ENCODE data around the gene TBC1D9.

The TBC1D9 gene

DNA sequence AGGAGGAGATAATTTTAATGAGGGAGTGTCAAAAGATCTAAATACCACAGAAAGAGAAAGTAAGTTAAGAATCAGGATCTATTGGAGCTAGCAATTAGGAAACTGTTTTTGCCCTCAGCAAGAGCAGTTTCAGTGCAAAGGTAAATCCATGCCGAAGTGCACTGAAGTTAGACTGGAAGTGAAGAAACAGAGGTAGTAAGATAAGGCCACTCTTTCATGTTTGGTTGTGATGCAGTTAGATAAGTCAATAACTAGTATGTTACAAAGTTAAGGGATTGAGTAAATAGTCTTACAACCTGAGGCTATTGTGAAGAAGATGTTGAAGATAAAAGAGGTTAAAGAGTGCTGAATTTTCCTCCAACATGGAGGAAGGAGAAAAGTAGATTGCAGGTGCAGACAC is 140.7 kb downstream of the TBC1D9 start:
- Histone ChIP-seq H3K4me3 (ENCODE audit: low read length) (no peak overlapping the region), H3K4me1 (ENCODE audit: control insufficient read depth, low read length) (peaks cover 75% of the 10 kb centered on the region), H3K79me2 (ENCODE audit: control insufficient read depth, low read length) (no peaks in the 10 kb centered on the region), H3K9me3 (ENCODE audit: control insufficient read depth, insufficient read depth, low read length) (no peaks in the 10 kb centered on the region), H3K36me3 (ENCODE audit: control insufficient read depth, low read length) (no peaks in the 10 kb centered on the region), H3K9me2 (replicated peaks; ENCODE audit: control insufficient read depth, low read length) (no peaks in the 10 kb centered on the region), H4K20me1 (ENCODE audit: control insufficient read depth, insufficient read depth, low read depth, low read length) (no peaks in the 10 kb centered on the region), H3K4me2 (ENCODE audit: low read length) (0 out of 2 replicates have a peak overlapping the region, but pooled peaks have one; percentile 14), H3K27me3 (ENCODE audit: control insufficient read depth, low read length) (no peaks in the 10 kb centered on the region), H3F3A (ENCODE audit: control insufficient read depth, insufficient read depth) (peaks cover under 1% of the 10 kb centered on the region; the same call in 1 of the 2 replicates), H3K27ac (ENCODE audit: low read depth, low read length) (no peak overlapping the region)
- TF ChIP-seq, protein P1, sequence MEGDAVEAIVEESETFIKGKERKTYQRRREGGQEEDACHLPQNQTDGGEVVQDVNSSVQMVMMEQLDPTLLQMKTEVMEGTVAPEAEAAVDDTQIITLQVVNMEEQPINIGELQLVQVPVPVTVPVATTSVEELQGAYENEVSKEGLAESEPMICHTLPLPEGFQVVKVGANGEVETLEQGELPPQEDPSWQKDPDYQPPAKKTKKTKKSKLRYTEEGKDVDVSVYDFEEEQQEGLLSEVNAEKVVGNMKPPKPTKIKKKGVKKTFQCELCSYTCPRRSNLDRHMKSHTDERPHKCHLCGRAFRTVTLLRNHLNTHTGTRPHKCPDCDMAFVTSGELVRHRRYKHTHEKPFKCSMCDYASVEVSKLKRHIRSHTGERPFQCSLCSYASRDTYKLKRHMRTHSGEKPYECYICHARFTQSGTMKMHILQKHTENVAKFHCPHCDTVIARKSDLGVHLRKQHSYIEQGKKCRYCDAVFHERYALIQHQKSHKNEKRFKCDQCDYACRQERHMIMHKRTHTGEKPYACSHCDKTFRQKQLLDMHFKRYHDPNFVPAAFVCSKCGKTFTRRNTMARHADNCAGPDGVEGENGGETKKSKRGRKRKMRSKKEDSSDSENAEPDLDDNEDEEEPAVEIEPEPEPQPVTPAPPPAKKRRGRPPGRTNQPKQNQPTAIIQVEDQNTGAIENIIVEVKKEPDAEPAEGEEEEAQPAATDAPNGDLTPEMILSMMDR (IDR thresholded peaks at IDR 0.05; ENCODE audit: low read depth, low read length, poor library complexity, severe bottlenecking): no peak
- no peak for TF ChIP-seq EZH2phosphoT487 (IDR thresholded peaks at IDR 0.05; ENCODE audit: borderline replicate concordance, low read length)

DNA sequence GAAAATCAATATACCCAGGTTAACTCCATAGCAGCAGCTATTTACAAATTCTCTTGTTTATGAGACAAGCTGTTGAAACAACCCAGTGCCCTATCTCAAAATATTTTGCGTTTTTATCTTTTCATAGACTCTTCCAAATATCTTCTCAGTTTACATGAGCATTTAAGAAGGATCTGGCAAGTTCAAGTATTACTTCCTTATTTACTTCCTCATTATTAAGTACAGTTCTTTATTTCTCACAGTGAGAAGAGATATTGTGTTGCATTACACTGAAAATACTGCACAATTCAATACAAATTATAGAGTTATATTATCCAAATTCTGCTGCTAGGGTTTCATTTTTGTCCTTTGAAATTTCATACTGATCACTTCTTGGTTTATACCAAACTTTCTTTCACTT is 143.8 kb downstream of the TBC1D9 start:
- Histone ChIP-seq H3K4me3 (ENCODE audit: low read length) (peak overlapping the region; percentile 27), H3K4me2 (ENCODE audit: low read length) (peak overlapping the region; percentile 54), H3F3A (ENCODE audit: control insufficient read depth, insufficient read depth) (no peaks in the 10 kb centered on the region), H3K9me3 (ENCODE audit: control insufficient read depth, insufficient read depth, low read length) (no peaks in the 10 kb centered on the region), H3K4me1 (ENCODE audit: control insufficient read depth, low read length) (peaks cover 55% of the 10 kb centered on the region), H3K79me2 (ENCODE audit: control insufficient read depth, low read length) (no peaks in the 10 kb centered on the region), H3K9me2 (replicated peaks; ENCODE audit: control insufficient read depth, low read length) (no peaks in the 10 kb centered on the region), H4K20me1 (ENCODE audit: control insufficient read depth, insufficient read depth, low read depth, low read length) (no peaks in the 10 kb centered on the region), H3K27ac (ENCODE audit: low read depth, low read length) (peak overlapping the region; percentile 39), H3K27me3 (ENCODE audit: control insufficient read depth, low read length) (no peaks in the 10 kb centered on the region), H3K36me3 (ENCODE audit: control insufficient read depth, low read length) (no peaks in the 10 kb centered on the region)
- TF ChIP-seq, protein P1 (IDR thresholded peaks at IDR 0.05; ENCODE audit: low read depth, low read length, poor library complexity, severe bottlenecking): no peak
- no peak for TF ChIP-seq EZH2phosphoT487 (IDR thresholded peaks at IDR 0.05; ENCODE audit: borderline replicate concordance, low read length)

DNA sequence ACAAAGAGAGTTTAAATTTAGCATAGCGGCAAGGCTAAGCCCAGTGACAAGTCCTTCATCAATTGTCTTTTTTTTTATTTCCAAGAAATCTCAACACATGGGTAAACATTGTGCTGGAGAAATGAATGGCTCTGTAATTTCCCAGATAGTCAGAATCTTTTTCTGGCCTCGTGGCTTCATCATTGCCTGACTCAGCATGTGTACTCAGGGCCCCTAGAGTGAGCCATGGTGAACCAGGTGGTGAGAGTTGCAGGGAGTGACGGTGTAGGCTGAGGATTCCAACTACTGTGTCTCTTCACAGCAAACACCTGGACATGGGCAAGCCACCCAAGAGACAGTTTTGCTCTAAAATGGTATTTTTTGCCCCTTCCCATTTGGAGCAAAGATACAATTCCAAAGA is 144.3 kb downstream of the TBC1D9 start:
- Histone ChIP-seq H3K4me1 (ENCODE audit: control insufficient read depth, low read length) (peaks cover 50% of the 10 kb centered on the region), H3F3A (ENCODE audit: control insufficient read depth, insufficient read depth) (no peaks in the 10 kb centered on the region), H3K4me3 (ENCODE audit: low read length) (peak overlapping the region; percentile 27), H3K27ac (ENCODE audit: low read depth, low read length) (peak overlapping the region; percentile 39), H3K79me2 (ENCODE audit: control insufficient read depth, low read length) (no peaks in the 10 kb centered on the region), H3K27me3 (ENCODE audit: control insufficient read depth, low read length) (no peaks in the 10 kb centered on the region), H4K20me1 (ENCODE audit: control insufficient read depth, insufficient read depth, low read depth, low read length) (no peaks in the 10 kb centered on the region), H3K9me2 (replicated peaks; ENCODE audit: control insufficient read depth, low read length) (no peaks in the 10 kb centered on the region), H3K9me3 (ENCODE audit: control insufficient read depth, insufficient read depth, low read length) (no peaks in the 10 kb centered on the region), H3K4me2 (ENCODE audit: low read length) (peak overlapping the region; percentile 54), H3K36me3 (ENCODE audit: control insufficient read depth, low read length) (no peaks in the 10 kb centered on the region)
- TF ChIP-seq, protein P1 (IDR thresholded peaks at IDR 0.05; ENCODE audit: low read depth, low read length, poor library complexity, severe bottlenecking): no peak
- no peak for TF ChIP-seq EZH2phosphoT487 (IDR thresholded peaks at IDR 0.05; ENCODE audit: borderline replicate concordance, low read length)

Measured in DOHH2 (cell line).